HG03558 (cell line): ENCODE data around the gene TBC1D20.

Experiments
- ATAC-seq: cut with Tn5 transposase; IDR thresholded peaks from one replicate; pipeline ENCODE4 v1.9.1; 2021; ENCODE audit warnings: moderate number of reproducible peaks; ENCODE audit not compliant: unreplicated experiment; ENCODE audit errors: extremely low read depth

TBC1D20 gene

DNA sequence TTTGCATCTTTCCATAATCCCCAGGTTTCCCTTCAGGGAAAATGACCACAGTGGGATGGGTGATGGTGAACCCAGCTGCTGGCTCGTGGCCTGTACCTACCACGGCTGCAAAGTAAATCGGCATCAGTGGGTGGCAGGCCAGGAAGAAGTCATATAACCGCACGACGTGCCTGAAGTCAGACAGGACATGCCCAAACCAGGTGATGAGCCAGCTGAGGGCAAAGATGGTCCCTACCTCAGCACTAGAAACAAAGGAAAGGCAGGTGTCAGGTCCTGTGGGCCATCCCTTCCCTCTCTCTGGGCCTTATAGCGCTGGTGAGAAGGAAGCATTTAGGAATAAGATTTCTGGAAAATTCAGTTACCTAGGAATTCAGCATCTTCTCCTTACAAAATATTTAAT lies 22.2 kb downstream of the TBC1D20 start:
- no peak for ATAC-seq

DNA sequence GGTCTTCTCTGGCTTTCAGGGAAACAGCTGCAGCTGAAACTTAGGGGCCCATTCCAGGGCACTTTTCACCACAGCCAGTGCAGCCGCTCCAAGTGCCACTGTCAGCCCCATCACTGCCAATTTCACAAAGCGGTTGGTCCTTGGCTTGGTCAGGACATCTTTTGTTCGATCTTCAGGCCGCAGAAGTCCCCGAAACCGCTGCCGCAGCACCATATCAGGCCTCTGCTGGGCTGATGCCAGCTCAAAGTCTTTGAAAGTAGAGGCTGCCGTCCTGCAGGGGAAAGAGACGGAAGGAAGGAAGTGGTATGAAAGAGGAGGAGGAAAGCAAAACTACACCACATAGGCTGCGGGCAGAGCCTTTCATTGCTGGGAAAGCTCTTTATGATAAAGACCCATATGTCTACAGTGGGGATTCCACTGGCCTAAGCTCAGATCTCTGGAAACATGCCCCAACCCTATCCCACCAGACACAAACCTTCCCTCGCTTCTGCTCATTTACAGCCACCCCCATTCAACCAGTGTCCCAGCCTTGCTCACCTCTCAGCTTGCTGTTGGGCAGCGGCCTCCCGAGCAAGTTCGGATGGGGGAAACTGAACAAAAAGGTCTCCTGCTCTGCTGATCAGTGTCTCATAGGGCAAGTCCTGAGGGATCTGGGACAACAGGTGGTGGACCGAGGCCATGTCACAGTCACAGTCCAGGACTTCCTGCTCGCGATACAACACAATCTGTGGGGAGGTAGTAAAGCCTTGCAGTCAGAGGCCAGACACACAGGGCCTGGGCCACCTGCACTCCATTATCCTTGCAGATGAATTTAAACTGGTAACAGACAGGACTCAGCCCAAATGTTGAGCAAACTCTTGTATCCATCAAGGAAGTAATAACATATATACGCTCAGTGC lies 23.5 kb downstream of the TBC1D20 start:
- no peak for ATAC-seq

- no peak for ATAC-seq
Observed at GRCh38 chr20:437787-438486, 24.4 kb downstream of the TBC1D20 start.

GRCh38 chr20:436476-436875 lies 25.9 kb downstream of the TBC1D20 start:
- no peak for ATAC-seq

- no peak for ATAC-seq
Observed at GRCh38 chr20:435558-435957, 26.8 kb downstream of the TBC1D20 start.

- ATAC-seq = no peak
Observed at GRCh38 chr20:434661-435419, 27.5 kb downstream of the TBC1D20 start.

DNA sequence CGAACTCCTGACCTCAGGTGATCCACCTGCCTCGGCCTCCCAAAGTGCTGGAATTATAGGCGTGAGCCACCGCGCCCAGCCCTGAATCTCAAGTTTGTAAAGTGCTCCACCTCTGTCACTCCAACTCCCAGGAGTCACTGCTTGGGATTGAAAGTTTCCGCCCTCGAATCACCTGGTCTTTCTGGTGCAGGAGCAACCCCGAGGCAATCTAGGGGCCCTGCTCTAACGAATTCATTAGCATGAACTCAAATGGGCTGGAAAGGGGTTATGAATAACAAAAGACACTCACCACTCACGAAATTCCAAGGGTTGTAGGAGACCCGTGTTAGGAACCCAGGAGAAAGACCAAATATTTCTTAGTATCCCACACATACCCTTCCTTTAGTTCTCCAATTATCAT lies 28.1 kb downstream of the TBC1D20 start:
- ATAC-seq = no peak

DNA sequence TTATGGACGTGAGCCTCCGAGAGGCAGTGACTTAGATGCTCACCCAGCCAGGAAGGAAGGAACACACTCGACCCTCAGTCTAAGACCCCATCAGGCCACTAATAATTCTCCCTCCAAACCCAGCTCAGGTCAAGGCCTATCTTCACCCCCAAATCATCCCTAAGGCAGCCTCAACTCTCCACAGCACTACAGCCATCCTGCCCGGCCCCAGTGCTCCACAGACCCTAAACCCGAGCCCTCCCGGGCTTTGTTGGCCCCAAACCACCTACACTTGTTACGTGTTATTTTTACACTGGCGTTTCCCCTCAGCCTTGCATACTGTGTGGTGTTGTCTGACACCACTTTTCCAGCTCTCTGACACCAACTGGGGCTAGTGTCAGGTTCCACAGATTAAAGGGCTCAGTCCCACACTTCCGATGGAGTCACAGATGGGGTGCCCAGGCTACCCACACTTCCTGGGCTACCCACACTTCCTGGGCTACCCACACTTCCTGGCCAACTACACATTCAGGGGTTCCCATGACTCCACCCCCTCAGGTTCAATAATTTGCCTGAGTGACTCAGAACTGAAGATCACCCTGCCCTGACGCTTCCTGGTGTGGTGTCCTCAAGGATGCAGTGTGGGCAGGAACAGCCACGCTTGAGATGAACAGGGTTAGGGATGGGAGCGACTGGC lies 28.9 kb downstream of the TBC1D20 start:
- ATAC-seq = peak; percentile 80

DNA sequence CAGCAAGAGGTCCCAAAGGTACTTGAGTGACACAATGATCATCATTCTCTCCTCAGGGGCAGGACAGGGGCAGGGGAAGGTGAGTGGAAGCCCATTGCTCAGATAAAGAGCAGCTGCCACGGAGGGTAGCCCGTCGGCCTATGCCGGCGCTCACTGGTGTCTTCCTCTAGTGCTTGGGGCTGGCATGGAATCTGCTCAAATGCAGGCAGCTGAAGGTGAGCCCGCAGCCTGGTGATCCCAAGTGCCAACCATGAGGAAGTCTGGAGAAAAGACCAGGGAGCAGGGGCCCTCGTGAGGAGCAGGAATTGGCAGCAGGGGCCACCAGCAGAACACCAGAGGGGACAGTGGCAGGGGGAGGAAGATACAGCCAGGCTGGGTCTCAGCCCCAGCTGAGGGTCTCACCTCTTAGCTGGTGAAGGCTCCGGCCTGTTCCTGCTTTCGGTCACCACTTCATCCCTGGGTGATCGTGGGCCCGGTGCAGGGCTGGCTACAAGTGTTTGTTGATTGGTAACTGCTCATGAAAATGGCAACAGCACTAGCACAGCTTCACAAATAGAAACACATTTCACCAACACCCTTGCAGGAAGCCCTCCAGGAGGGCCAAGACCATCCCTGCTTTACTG lies 29.5 kb downstream of the TBC1D20 start:
- ATAC-seq = no peak

DNA sequence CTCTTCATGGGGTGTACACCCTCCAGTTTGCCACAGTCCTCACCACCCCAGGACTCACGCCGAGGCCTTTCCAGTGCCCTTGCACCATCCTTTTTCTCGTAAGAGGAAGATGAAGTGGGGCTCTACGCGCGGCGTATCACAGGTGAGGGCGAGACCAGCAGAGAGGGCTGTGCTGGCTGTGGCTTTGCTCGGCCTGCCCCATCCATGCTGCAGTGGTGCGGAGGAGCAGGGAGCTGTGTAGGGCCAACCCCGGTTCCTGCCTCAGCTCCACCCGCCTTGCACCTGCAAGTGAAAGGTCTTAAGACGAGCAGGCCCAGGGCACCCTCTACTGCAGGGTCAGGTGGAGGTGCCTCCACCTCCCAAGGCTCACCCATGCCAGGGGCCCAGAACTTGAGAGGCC lies 30.1 kb downstream of the TBC1D20 start:
- ATAC-seq = no peak

DNA sequence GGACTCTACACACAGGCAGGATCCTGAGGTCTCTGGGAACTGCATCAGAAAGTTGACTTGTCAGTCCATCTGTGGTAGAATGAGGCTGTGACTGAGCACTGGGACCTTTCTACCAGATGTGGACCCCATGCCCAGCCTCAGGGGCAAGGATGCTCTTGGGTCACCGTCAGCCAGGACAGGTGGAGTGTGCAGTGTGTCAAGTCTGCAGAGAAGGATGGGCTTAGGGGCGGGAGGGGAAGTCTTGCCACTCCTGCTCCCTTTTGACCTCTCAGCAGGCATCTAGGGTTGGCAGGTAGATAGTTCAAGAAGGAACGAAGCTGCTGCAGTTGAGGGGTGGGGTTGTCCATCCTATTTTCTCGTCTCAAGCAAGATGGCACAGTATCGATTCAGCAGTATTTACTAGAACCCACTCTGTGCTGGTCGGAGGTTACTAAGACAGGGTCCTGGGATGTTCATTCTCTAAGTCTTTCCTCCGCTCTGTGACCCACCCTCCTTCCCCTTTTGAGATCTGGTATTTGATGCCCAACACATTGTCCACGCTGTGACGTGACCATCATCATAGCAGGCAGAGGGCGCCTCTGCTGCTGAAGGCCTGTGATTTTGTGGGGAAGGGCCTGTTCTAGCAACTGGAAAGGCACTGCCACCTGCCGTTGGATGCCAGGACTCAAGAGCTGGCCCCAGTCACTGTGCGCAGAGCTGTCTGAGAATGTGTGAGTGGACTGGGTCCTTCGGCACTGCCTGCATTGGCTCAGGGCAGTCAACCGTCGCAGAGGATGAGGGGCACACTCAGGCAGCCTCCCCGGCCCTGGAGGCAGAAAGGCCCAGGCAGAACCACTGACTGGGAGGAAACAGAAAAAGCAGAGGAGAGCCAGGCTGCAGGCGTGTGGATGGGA lies 31.1 kb downstream of the TBC1D20 start:
- no peak for ATAC-seq

- ATAC-seq = no peak
Observed at GRCh38 chr20:430091-430999, 32.0 kb downstream of the TBC1D20 start.

DNA sequence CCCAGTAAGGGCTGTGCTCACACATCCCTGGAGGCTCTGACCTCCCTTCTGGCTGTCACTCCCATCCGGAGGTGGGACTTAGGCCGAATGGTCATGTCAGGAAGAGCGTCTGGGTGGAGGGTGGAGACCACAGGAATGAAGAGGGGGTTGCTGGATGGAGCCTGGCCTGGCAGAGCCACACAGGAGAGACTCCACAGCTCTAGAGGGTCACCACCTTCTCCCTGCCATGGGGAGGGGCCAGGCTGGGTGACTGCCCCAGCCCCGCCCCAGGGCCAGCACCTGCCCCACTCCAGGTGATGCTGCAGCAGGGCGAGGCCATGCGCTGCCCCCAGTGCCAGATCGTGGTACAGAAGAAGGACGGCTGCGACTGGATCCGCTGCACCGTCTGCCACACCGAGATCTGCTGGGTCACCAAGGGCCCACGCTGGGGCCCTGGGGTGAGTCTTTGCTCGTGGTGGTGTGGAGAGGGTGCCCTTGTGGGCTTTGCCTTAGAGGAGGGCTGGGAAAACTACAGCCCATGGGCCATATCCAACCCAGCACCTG lies 33.6 kb downstream of the TBC1D20 start:
- ATAC-seq = no peak

DNA sequence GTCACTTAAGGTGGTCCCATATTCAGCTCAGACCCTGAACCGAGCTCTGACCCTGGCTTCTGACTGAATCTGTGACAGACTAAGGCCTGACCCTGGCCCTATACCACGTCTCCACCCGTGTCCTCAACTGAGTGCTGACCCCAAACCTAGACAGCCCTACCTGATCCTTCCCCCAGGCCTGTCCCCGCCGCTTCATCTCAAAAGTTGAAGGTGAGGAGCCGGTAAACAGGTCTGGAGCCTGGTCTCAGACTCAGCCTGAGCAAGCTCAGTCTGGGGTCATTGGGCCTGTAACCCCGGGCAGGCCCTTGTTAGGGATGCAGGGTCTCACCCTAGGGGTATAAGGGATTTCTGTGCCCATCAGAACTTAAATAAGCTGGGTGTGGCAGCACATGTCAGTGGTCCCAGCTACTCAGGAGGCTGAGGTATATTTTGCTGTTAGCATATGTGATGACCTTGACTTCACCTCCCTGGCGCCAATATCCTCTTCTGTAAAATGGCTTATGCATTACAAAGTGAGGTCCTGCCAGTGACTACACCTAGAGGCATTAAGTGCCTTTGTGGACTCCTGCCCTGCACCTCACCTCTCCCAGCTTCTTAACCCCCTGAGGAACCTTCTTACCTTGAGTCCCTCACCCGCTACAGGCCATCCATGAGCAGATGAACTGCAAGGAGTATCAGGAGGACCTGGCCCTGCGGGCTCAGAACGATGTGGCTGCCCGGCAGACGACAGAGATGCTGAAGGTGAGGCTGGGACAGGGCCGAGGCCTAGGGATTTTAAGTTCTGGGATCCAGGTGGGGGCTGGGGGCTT lies 34.3 kb downstream of the TBC1D20 start:
- ATAC-seq = no peak

- ATAC-seq = no peak
Observed at GRCh38 chr20:427401-427800, 34.9 kb downstream of the TBC1D20 start.

GRCh38 chr20:426566-426965 lies 35.8 kb downstream of the TBC1D20 start:
- ATAC-seq = no peak

- no peak for ATAC-seq
Observed at GRCh38 chr20:421685-422250, 40.6 kb downstream of the TBC1D20 start.
